Dendritic cell treated with granulocyte-macrophage colony-stimulating factor and Interleukin-4, amounts not matched to agents 40 ng/mL and 50 ng/mL, for 4 days (primary cell): ENCODE measurements around the gene TBC1D16.

Experiments
- H3K27ac Mint-ChIP-seq: one replicate; pipeline ENCODE4 v1.8.0; 2022; ENCODE audit warnings: mild to moderate bottlenecking, mixed read lengths
- H3K27me3 Mint-ChIP-seq: one replicate; pipeline ENCODE4 v1.8.0; 2022; ENCODE audit warnings: mild to moderate bottlenecking, mixed read lengths
- H3K36me3 Mint-ChIP-seq: one replicate; pipeline ENCODE4 v1.8.0; 2022; ENCODE audit warnings: low read depth, mixed read lengths
- H3K4me1 Mint-ChIP-seq: one replicate; pipeline ENCODE4 v1.8.0; 2022; ENCODE audit warnings: low read depth, mixed read lengths
- H3K4me3 Mint-ChIP-seq: one replicate; pipeline ENCODE4 v1.8.0; 2022; ENCODE audit warnings: mild to moderate bottlenecking, moderate library complexity, mixed read lengths
- H3K9me3 Mint-ChIP-seq: one replicate; pipeline ENCODE4 v1.8.0; 2022; ENCODE audit warnings: mixed read lengths
- intact Hi-C: fragments of 100-400 bp; cut with micrococcal nuclease; formaldehyde crosslinking; loops from one replicate; pipeline ENCODE4 v1.15.0; 2022

TBC1D16 gene

GRCh38 chr17:79932451-79933306 is 103.0 kb downstream of the TBC1D16 start:
- no peak overlapping the region for H3K27ac Mint-ChIP-seq
- H3K4me1 Mint-ChIP-seq, result peaks cover 45% of the 10 kb centered on the region
- peaks cover 87% of the 10 kb centered on the region for H3K27me3 Mint-ChIP-seq
- H3K9me3 Mint-ChIP-seq, result no peaks in the 10 kb centered on the region
- H3K36me3 Mint-ChIP-seq, result no peaks in the 10 kb centered on the region
- intact Hi-C loops, result no loop called here
- no peak overlapping the region for H3K4me3 Mint-ChIP-seq

GRCh38 chr17:79931817-79932309 is 103.8 kb downstream of the TBC1D16 start:
- no peaks in the 10 kb centered on the region for H3K36me3 Mint-ChIP-seq
- H3K27ac Mint-ChIP-seq, result no peak overlapping the region
- no peak overlapping the region for H3K4me3 Mint-ChIP-seq
- H3K4me1 Mint-ChIP-seq, result peaks cover 37% of the 10 kb centered on the region
- intact Hi-C loops, result no loop called here
- H3K27me3 Mint-ChIP-seq, result peaks cover 83% of the 10 kb centered on the region
- H3K9me3 Mint-ChIP-seq, result no peaks in the 10 kb centered on the region

GRCh38 chr17:79930877-79931816 is 104.5 kb downstream of the TBC1D16 start:
- Mint-ChIP-seq H3K4me1 (peaks cover 31% of the 10 kb centered on the region), H3K9me3 (no peaks in the 10 kb centered on the region), H3K27ac (no peak overlapping the region), H3K4me3 (no peak overlapping the region), H3K36me3 (no peaks in the 10 kb centered on the region), H3K27me3 (peaks cover 80% of the 10 kb centered on the region)
- intact Hi-C loops, result no loop called here

GRCh38 chr17:79930062-79930876 is 105.4 kb downstream of the TBC1D16 start:
- Mint-ChIP-seq H3K36me3 (no peaks in the 10 kb centered on the region), H3K4me1 (peaks cover 31% of the 10 kb centered on the region), H3K27ac (no peak overlapping the region), H3K9me3 (no peaks in the 10 kb centered on the region), H3K4me3 (no peak overlapping the region), H3K27me3 (peaks cover 74% of the 10 kb centered on the region)
- intact Hi-C loops, result no loop called here

- H3K27me3 Mint-ChIP-seq, result peaks cover 78% of the 10 kb centered on the region
- H3K4me1 Mint-ChIP-seq, result peaks cover 28% of the 10 kb centered on the region
- H3K9me3 Mint-ChIP-seq, result no peaks in the 10 kb centered on the region
- no peaks in the 10 kb centered on the region for H3K36me3 Mint-ChIP-seq
- intact Hi-C loops, result no loop called here
- no peak overlapping the region for H3K27ac Mint-ChIP-seq
- H3K4me3 Mint-ChIP-seq, result no peak overlapping the region
Measured at GRCh38 chr17:79929257-79930061, 106.2 kb downstream of the TBC1D16 start.

GRCh38 chr17:79928502-79929256 is 107.0 kb downstream of the TBC1D16 start:
- H3K4me1 Mint-ChIP-seq, result peaks cover 21% of the 10 kb centered on the region
- no peak overlapping the region for H3K27ac Mint-ChIP-seq
- H3K9me3 Mint-ChIP-seq, result no peaks in the 10 kb centered on the region
- intact Hi-C loops, result no loop called here
- no peak overlapping the region for H3K4me3 Mint-ChIP-seq
- H3K27me3 Mint-ChIP-seq, result peaks cover 72% of the 10 kb centered on the region
- H3K36me3 Mint-ChIP-seq, result no peaks in the 10 kb centered on the region

GRCh38 chr17:79927688-79928501 is 107.8 kb downstream of the TBC1D16 start:
- peaks cover 64% of the 10 kb centered on the region for H3K27me3 Mint-ChIP-seq
- H3K4me1 Mint-ChIP-seq, result peaks cover 13% of the 10 kb centered on the region
- no peaks in the 10 kb centered on the region for H3K9me3 Mint-ChIP-seq
- no peak overlapping the region for H3K27ac Mint-ChIP-seq
- H3K4me3 Mint-ChIP-seq, result no peak overlapping the region
- intact Hi-C loops, result no loop called here
- no peaks in the 10 kb centered on the region for H3K36me3 Mint-ChIP-seq

GRCh38 chr17:79927136-79927661 is 108.5 kb downstream of the TBC1D16 start:
- Mint-ChIP-seq H3K9me3 (no peaks in the 10 kb centered on the region), H3K36me3 (no peaks in the 10 kb centered on the region), H3K27ac (no peak overlapping the region), H3K4me3 (no peak overlapping the region), H3K4me1 (peaks cover 13% of the 10 kb centered on the region), H3K27me3 (peaks cover 59% of the 10 kb centered on the region)
- intact Hi-C loops, result no loop called here

- Mint-ChIP-seq H3K9me3 (no peaks in the 10 kb centered on the region), H3K36me3 (no peaks in the 10 kb centered on the region), H3K4me1 (peaks cover 13% of the 10 kb centered on the region), H3K27me3 (peaks cover 57% of the 10 kb centered on the region), H3K27ac (no peak overlapping the region), H3K4me3 (no peak overlapping the region)
- intact Hi-C loops, result no loop called here
Measured at GRCh38 chr17:79926605-79927135, 109.0 kb downstream of the TBC1D16 start.

GRCh38 chr17:79926142-79926604 is 109.5 kb downstream of the TBC1D16 start:
- Mint-ChIP-seq H3K36me3 (no peaks in the 10 kb centered on the region), H3K27me3 (peaks cover 57% of the 10 kb centered on the region), H3K4me3 (no peak overlapping the region), H3K27ac (no peak overlapping the region), H3K4me1 (peaks cover 13% of the 10 kb centered on the region), H3K9me3 (no peaks in the 10 kb centered on the region)
- intact Hi-C loops, result no loop called here

- no peak overlapping the region for H3K4me3 Mint-ChIP-seq
Measured at GRCh38 chr17:79925242-79925957, 110.3 kb downstream of the TBC1D16 start.

More at GRCh38 chr17:79925242-79925957, 110.3 kb downstream of the TBC1D16 start:
- peaks cover 54% of the 10 kb centered on the region for H3K27me3 Mint-ChIP-seq
- H3K36me3 Mint-ChIP-seq, result no peaks in the 10 kb centered on the region
- H3K4me1 Mint-ChIP-seq, result peaks cover 13% of the 10 kb centered on the region
- intact Hi-C loops, result no loop called here
- H3K9me3 Mint-ChIP-seq, result no peaks in the 10 kb centered on the region
- no peak overlapping the region for H3K27ac Mint-ChIP-seq
